Activated CD8-positive, alpha-beta T cell treated with anti-CD3 and anti-CD28 coated beads, Interleukin-2, amount 10 ng/mL, durations not matched to agents 7 days and 5 days (primary cell): ENCODE data around the gene NANP. TPM values are rescaled to one million over a fixed set of nuclear protein-coding genes. Genes with fewer than 3 reads are reported as not detected.
"Not testable (repeated sequence)": the region's sequence is repeated elsewhere in the genome, so short reads cannot be mapped to it uniquely, and the experiment has no call there.

Experiments used
- ATAC-seq: fragments of 150-1000 bp; cut with Tn5 transposase; one replicate; pipeline ENCODE4 v1.10.0; 2021; ENCODE audit warnings: moderate library complexity
- CTCF ChIA-PET: fragments of 350-600 bp; sonication (Branson Sonifier 250); formaldehyde crosslinking; loops from one replicate; lab custom pipeline; 2021; ENCODE audit warnings: antibody characterized with exemption; lab: Charles Lee
- POLR2A ChIA-PET: fragments of 350-600 bp; sonication (Branson Sonifier 250); formaldehyde crosslinking; loops from one replicate; lab custom pipeline; 2021; ENCODE audit warnings: antibody characterized with exemption; lab: Charles Lee
- DNase-seq: peaks from one replicate; pipeline ENCODE4 v3.0.0-alpha.2; 2020
- H3K27ac Mint-ChIP-seq: one replicate; pipeline ENCODE4 v1.8.0; 2021; ENCODE audit warnings: mild to moderate bottlenecking, mixed read lengths
- H3K27me3 Mint-ChIP-seq: one replicate; pipeline ENCODE4 v1.8.0; 2021; ENCODE audit warnings: low read depth, mixed read lengths
- H3K36me3 Mint-ChIP-seq: one replicate; pipeline ENCODE4 v1.8.0; 2021; ENCODE audit warnings: low read depth, mixed read lengths
- H3K4me1 Mint-ChIP-seq: one replicate; pipeline ENCODE4 v1.8.0; 2021; ENCODE audit warnings: low read depth, mixed read lengths
- H3K4me3 Mint-ChIP-seq: one replicate; pipeline ENCODE4 v1.8.0; 2021; ENCODE audit warnings: mild to moderate bottlenecking, mixed read lengths
- H3K9me3 Mint-ChIP-seq: one replicate; pipeline ENCODE4 v1.8.0; 2022; ENCODE audit warnings: mixed read lengths; ENCODE audit not compliant: insufficient read depth
- total RNA-seq, 2 experiments: library from RNA; stranded (reverse); gene quantifications; one replicate each; pipeline ENCODE4 v1.2.3, GENCODE V29; 2021

Gene NANP
- total RNA-seq, 2 experiments from 2014 or later = 4.9 to 5.0 TPM

DNA sequence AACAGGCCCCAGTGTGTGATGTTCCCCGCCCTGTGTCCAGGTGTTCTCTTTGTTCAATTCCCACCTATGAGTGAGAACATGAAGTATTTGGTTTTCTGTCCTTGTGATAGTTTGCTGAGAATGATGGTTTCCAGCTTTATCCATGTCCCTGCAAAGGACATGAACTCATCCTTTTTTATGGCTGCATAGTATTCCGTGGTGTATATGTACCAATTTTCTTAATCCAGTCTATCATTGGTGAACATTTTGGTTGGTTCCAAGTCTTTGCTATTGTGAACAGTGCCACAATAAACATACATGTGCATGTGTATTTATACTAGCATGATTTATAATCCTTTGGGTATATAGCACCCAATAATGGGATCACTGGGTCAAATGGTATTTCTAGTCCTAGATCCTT, 6.8 kb upstream of the NANP start:
- POLR2A ChIA-PET, H3K27ac Mint-ChIP-seq, ATAC-seq, H3K4me1 Mint-ChIP-seq, H3K4me3 Mint-ChIP-seq, CTCF ChIA-PET, DNase-seq, H3K27me3 Mint-ChIP-seq: not testable (repeated sequence)
- peaks cover 28% of the 10 kb centered on the region for H3K9me3 Mint-ChIP-seq
- H3K36me3 Mint-ChIP-seq = peaks cover 29% of the 10 kb centered on the region

DNA sequence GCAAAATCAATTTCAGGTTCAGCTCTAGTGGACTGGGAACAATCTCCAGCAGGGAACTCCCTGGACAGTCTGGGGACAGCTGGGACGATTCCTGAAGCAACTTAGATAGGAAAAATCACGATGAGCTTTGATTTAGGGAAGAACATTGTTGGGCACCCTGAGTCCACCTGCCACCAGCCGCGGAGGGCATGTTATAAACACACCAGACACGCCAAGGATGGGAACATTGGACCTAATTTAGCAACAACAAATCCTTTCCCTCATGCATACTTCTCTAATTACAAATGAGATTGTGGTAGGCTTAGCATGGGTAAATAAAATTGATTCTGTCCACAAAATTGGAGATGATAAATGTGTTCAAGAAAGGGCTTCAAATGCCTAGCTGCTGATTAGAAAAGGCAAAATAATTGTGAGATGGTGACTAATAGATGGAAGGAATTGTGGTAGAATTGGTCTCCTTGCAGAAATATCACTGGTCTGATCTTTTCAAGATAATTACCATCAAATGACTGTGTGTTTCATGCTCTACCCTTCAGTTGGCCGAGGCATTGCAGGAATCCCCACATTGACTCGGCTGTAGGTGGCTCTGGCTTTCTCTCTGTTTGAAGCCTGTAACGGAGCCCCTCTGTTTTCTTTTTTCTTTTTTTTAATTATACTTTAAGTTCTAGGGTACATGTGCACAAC, 6.1 kb upstream of the NANP start:
- ATAC-seq (no peak), DNase-seq (no peak)
- no peaks in the 10 kb centered on the region for H3K27me3 Mint-ChIP-seq
- peaks cover 2% of the 10 kb centered on the region for H3K4me1 Mint-ChIP-seq
- H3K4me3 Mint-ChIP-seq = no peak overlapping the region
- H3K9me3 Mint-ChIP-seq = peaks cover 30% of the 10 kb centered on the region
- CTCF ChIA-PET = no interaction called here
- POLR2A ChIA-PET = no interaction called here
- H3K36me3 Mint-ChIP-seq = peaks cover 22% of the 10 kb centered on the region
- no peak overlapping the region for H3K27ac Mint-ChIP-seq

DNA sequence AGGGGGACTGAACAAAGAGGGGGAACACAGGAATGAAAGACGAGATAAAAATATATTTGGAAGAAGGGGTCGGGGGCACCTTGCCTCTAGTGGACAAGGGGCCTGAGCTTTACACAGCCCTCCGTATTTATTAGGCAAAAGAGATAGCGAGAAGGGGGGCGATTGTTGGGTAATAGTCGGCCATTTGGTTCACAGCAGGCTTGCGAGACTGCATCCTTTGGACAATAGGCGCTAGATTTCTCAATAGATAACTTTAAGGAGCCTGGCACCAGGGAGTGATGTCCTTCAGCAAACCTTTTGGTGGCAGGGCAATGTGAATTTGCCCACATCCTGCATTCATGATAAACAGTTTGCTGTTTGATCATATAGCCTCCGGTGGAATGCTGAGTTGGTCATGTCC, 3.0 kb upstream of the NANP start:
- H3K4me3 Mint-ChIP-seq = no peak overlapping the region
- no peaks in the 10 kb centered on the region for H3K27me3 Mint-ChIP-seq
- ChIA-PET CTCF (interaction anchor here (1.6 kb wide), 1 partner anchor 93 kb away, joined by 3 read pairs; no protein-coding TSS in a partner anchor), POLR2A (no interaction called here)
- H3K9me3 Mint-ChIP-seq = peaks cover 26% of the 10 kb centered on the region
- no peak overlapping the region for H3K27ac Mint-ChIP-seq
- no peak for ATAC-seq
- peaks cover 18% of the 10 kb centered on the region for H3K4me1 Mint-ChIP-seq
- peaks cover 16% of the 10 kb centered on the region for H3K36me3 Mint-ChIP-seq
- DNase-seq = no peak

DNA sequence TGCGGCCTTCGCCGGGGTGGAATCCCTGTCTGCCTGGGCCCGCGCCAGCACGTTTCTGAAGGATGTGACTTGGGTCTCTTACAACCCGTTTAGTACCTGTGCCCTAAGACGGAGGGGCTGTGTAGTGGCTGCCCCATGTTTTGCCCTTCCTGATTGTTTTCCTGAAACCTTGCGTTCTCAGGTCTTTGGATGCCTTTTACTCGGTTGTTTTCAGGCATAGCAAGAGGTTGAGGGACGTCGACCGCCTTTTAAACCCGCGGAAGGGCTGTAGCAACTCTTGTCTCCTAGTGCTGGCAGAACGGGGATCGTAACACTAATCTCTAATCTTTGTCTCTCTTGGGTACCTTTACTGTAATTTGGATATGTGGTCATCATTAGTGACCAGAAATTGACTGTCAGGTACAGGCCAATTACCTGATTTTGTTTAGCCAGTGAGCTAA, 706 bp upstream of the NANP start:
- Mint-ChIP-seq H3K9me3 (peaks cover 26% of the 10 kb centered on the region), H3K4me3 (peak overlapping the region; percentile 90), H3K4me1 (peaks cover 19% of the 10 kb centered on the region), H3K27me3 (no peaks in the 10 kb centered on the region), H3K27ac (peak overlapping the region; percentile 92), H3K36me3 (peaks cover 20% of the 10 kb centered on the region)
- ChIA-PET CTCF (no interaction called here), POLR2A (no interaction called here)
- ATAC-seq (no peak), DNase-seq (no peak)

DNA sequence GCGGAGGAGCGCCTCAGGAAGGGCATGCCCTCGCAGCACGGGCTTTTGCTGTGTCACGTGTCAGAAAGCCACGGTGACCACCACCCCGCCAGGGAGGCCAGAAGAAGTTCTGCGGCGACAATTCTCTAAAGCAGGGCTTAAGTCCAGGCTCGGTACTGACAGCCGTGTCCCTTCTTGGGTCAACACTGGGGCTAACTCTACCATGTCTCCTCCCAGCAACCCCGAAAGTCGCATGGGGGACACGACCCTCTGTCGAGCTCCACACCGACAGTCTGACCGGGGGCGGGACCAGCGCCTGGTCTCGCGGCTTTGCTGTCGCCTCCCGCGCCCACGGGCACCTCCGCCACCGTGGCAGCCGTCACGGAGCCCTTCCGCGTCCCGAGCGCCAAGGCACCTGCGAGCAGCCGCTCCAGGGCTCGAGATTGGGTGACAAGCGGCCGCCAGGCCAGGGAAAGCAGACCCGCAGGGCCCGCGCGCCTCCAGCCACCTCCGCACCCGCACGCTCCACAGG, 534 bp downstream of the NANP start:
- Mint-ChIP-seq H3K4me1 (peaks cover 19% of the 10 kb centered on the region), H3K9me3 (peaks cover 19% of the 10 kb centered on the region), H3K4me3 (peak overlapping the region; percentile 90), H3K36me3 (peaks cover 19% of the 10 kb centered on the region), H3K27me3 (no peaks in the 10 kb centered on the region), H3K27ac (peak overlapping the region; percentile 92)
- ChIA-PET CTCF (interaction anchor here (1.2 kb wide), 1 partner anchor 153 kb away, joined by 3 read pairs; no protein-coding TSS in a partner anchor), POLR2A (no interaction called here)
- peak; percentile 48 for DNase-seq
- ATAC-seq = peak; percentile 23

GRCh38 chr20:25622450-25623224, 1.2 kb downstream of the NANP start:
- H3K9me3 Mint-ChIP-seq = peaks cover 14% of the 10 kb centered on the region
- H3K27me3 Mint-ChIP-seq = no peaks in the 10 kb centered on the region
- peak overlapping the region; percentile 90 for H3K4me3 Mint-ChIP-seq
- CTCF ChIA-PET = interaction anchor here (1.2 kb wide), 1 partner anchor 152 kb away, joined by 3 read pairs; no protein-coding TSS in a partner anchor
- no peak for ATAC-seq
- peaks cover 19% of the 10 kb centered on the region for H3K4me1 Mint-ChIP-seq
- H3K27ac Mint-ChIP-seq = peak overlapping the region; percentile 80
- H3K36me3 Mint-ChIP-seq = peaks cover 14% of the 10 kb centered on the region
- DNase-seq = no peak
- POLR2A ChIA-PET = no interaction called here

- H3K27me3 Mint-ChIP-seq = no peaks in the 10 kb centered on the region
- H3K4me1 Mint-ChIP-seq = peaks cover 19% of the 10 kb centered on the region
- ChIA-PET CTCF (interaction anchor here (1.2 kb wide), 1 partner anchor 152 kb away, joined by 3 read pairs; no protein-coding TSS in a partner anchor), POLR2A (no interaction called here)
- peaks cover 14% of the 10 kb centered on the region for H3K36me3 Mint-ChIP-seq
- H3K4me3 Mint-ChIP-seq = peak overlapping the region; percentile 90
- DNase-seq (no peak), ATAC-seq (no peak)
- peaks cover 14% of the 10 kb centered on the region for H3K9me3 Mint-ChIP-seq
- no peak overlapping the region for H3K27ac Mint-ChIP-seq
Measured at GRCh38 chr20:25622049-25622448, 1.8 kb downstream of the NANP start.

GRCh38 chr20:25619514-25619913, 4.3 kb downstream of the NANP start:
- ChIA-PET CTCF (no interaction called here), POLR2A (no interaction called here)
- Mint-ChIP-seq H3K27me3 (no peaks in the 10 kb centered on the region), H3K9me3 (no peaks in the 10 kb centered on the region), H3K36me3 (peaks cover 19% of the 10 kb centered on the region), H3K27ac (no peak overlapping the region), H3K4me3 (no peak overlapping the region), H3K4me1 (peaks cover 17% of the 10 kb centered on the region)
- no peak for DNase-seq
- no peak for ATAC-seq

GRCh38 chr20:25608774-25609173, 15.0 kb downstream of the NANP start:
- DNase-seq (no peak), ATAC-seq (no peak)
- H3K9me3 Mint-ChIP-seq = no peaks in the 10 kb centered on the region
- ChIA-PET POLR2A (no interaction called here), CTCF (no interaction called here)
- peaks cover 1% of the 10 kb centered on the region for H3K36me3 Mint-ChIP-seq
- no peak overlapping the region for H3K27ac Mint-ChIP-seq
- H3K4me3 Mint-ChIP-seq = no peak overlapping the region
- H3K4me1 Mint-ChIP-seq = peaks cover 2% of the 10 kb centered on the region
- no peaks in the 10 kb centered on the region for H3K27me3 Mint-ChIP-seq

GRCh38 chr20:25606094-25606695, 17.6 kb downstream of the NANP start:
- Mint-ChIP-seq H3K36me3 (no peaks in the 10 kb centered on the region), H3K27ac (no peak overlapping the region), H3K4me3 (no peak overlapping the region), H3K4me1 (peaks cover 2% of the 10 kb centered on the region), H3K9me3 (no peaks in the 10 kb centered on the region), H3K27me3 (no peaks in the 10 kb centered on the region)
- ATAC-seq = no peak
- ChIA-PET CTCF (no interaction called here), POLR2A (no interaction called here)
- DNase-seq = no peak

GRCh38 chr20:25605148-25605547, 18.7 kb downstream of the NANP start:
- Mint-ChIP-seq H3K27ac (no peak overlapping the region), H3K4me3 (no peak overlapping the region), H3K9me3 (no peaks in the 10 kb centered on the region), H3K27me3 (no peaks in the 10 kb centered on the region), H3K4me1 (peaks cover 2% of the 10 kb centered on the region), H3K36me3 (no peaks in the 10 kb centered on the region)
- CTCF ChIA-PET = no interaction called here
- no peak for ATAC-seq
- DNase-seq = no peak
- POLR2A ChIA-PET = no interaction called here
